Measurements from ENCODE around the gene PRLR. TPM values are rescaled to one million over a fixed set of nuclear protein-coding genes. Genes with fewer than 3 reads are reported as not detected.

PRLR gene
- polyA plus RNA-seq, 1 donor from 2014 or later, result 0.50 TPM

GRCh38 chr5:35138232-35138631 lies 92.1 kb downstream of the PRLR start:
- H3K9me2 ChIP-seq (ENCODE audit: insufficient read depth, low read length), result no peaks in the 10 kb centered on the region
- H3F3A ChIP-seq (ENCODE audit: insufficient read depth, low read length, poor library complexity, severe bottlenecking), result no peaks in the 10 kb centered on the region
- H2AFZ ChIP-seq (ENCODE audit: low read depth, low read length), result no peak overlapping the region
- TF ChIP-seq CTCF (IDR thresholded peaks at IDR 0.05; ENCODE audit: poor library complexity, severe bottlenecking), result no peak
- TF ChIP-seq MXI1 (conservative IDR thresholded peaks at IDR 0.05; ENCODE audit: poor library complexity, severe bottlenecking), result no peak
- TF ChIP-seq SMC3 (conservative IDR thresholded peaks at IDR 0.05; ENCODE audit: poor library complexity), result no peak
- no peak for TF ChIP-seq POLR2AphosphoS5 (IDR thresholded peaks at IDR 0.05)
- TF ChIP-seq EP300 (conservative IDR thresholded peaks at IDR 0.05; ENCODE audit: poor library complexity, severe bottlenecking), result no peak
- TF ChIP-seq REST (IDR thresholded peaks at IDR 0.05; ENCODE audit: borderline replicate concordance), result no peak
- no peak for TF ChIP-seq EZH2 (IDR thresholded peaks at IDR 0.05; ENCODE audit: borderline replicate concordance, insufficient read depth, low read length, poor library complexity, severe bottlenecking)
- TF ChIP-seq RAD21 (conservative IDR thresholded peaks at IDR 0.05), result no peak
- no peak for TF ChIP-seq TAF1 (IDR thresholded peaks at IDR 0.05; ENCODE audit: low read depth)
- no peaks in the 10 kb centered on the region for H4K20me1 ChIP-seq (ENCODE audit: insufficient read depth)
- no peaks in the 10 kb centered on the region for H3K79me2 ChIP-seq (replicated peaks; ENCODE audit: insufficient read depth, low read length)
- no peaks in the 10 kb centered on the region for H3K27me3 ChIP-seq (ENCODE audit: insufficient read depth, low read depth, low read length)
- H3K9ac ChIP-seq (ENCODE audit: low read length), result no peak overlapping the region
- no peak overlapping the region for H3K4me3 ChIP-seq (ENCODE audit: low read length)
- H3K27ac ChIP-seq (ENCODE audit: low read length), result no peak overlapping the region
- no peaks in the 10 kb centered on the region for H3K9me3 ChIP-seq (ENCODE audit: low read length)
- H3K36me3 ChIP-seq (ENCODE audit: insufficient read depth, low read length), result no peaks in the 10 kb centered on the region
- no peak overlapping the region for H3K4me2 ChIP-seq (ENCODE audit: low read length)

GRCh38 chr5:35136386-35136785 lies 93.9 kb downstream of the PRLR start:
- Histone ChIP-seq H3K4me2 (ENCODE audit: low read length) (no peak overlapping the region), H3K9ac (ENCODE audit: low read length) (no peak overlapping the region)
- TF ChIP-seq EZH2 (IDR thresholded peaks at IDR 0.05; ENCODE audit: borderline replicate concordance, insufficient read depth, low read length, poor library complexity, severe bottlenecking) (no peak), TAF1 (IDR thresholded peaks at IDR 0.05; ENCODE audit: low read depth) (no peak), SMC3 (conservative IDR thresholded peaks at IDR 0.05; ENCODE audit: poor library complexity) (no peak), EP300 (conservative IDR thresholded peaks at IDR 0.05; ENCODE audit: poor library complexity, severe bottlenecking) (no peak), RAD21 (conservative IDR thresholded peaks at IDR 0.05) (no peak)

More at GRCh38 chr5:35136386-35136785, 93.9 kb downstream of the PRLR start:
- Histone ChIP-seq H3K9me2 (ENCODE audit: insufficient read depth, low read length) (no peaks in the 10 kb centered on the region), H3K79me2 (replicated peaks; ENCODE audit: insufficient read depth, low read length) (no peaks in the 10 kb centered on the region), H3K36me3 (ENCODE audit: insufficient read depth, low read length) (no peaks in the 10 kb centered on the region), H2AFZ (ENCODE audit: low read depth, low read length) (no peak overlapping the region), H3K27ac (ENCODE audit: low read length) (no peak overlapping the region), H3K27me3 (ENCODE audit: insufficient read depth, low read depth, low read length) (no peaks in the 10 kb centered on the region), H3K4me3 (ENCODE audit: low read length) (no peak overlapping the region), H3F3A (ENCODE audit: insufficient read depth, low read length, poor library complexity, severe bottlenecking) (no peaks in the 10 kb centered on the region), H3K9me3 (ENCODE audit: low read length) (no peaks in the 10 kb centered on the region), H4K20me1 (ENCODE audit: insufficient read depth) (no peaks in the 10 kb centered on the region)

Measured in neural cell (in vitro differentiated cells).